Osteoblast (primary cell): ENCODE measurements around the gene G0S2. TPM values are rescaled to one million over a fixed set of nuclear protein-coding genes. Genes with fewer than 3 reads are reported as not detected.

Experiments used
- DNase-seq: peaks from one replicate; pipeline ENCODE4 v3.0.0; 2011; ENCODE audit warnings: low spot score, mixed read lengths; ENCODE audit not compliant: insufficient read length; ENCODE audit errors: missing footprints
- H2AFZ ChIP-seq: 2 replicates; pipeline ENCODE4 v1.6.0; 2011; ENCODE audit warnings: mild to moderate bottlenecking, low read length
- H3K27ac ChIP-seq: 2 replicates; pipeline ENCODE4 v1.5.1; 2011; ENCODE audit warnings: mild to moderate bottlenecking, low read depth, low read length, moderate library complexity
- H3K27me3 ChIP-seq: 2 replicates; pipeline ENCODE4 v1.6.0; 2012; ENCODE audit warnings: mild to moderate bottlenecking, control low read depth, inconsistent platforms, low read length, moderate library complexity; ENCODE audit not compliant: insufficient read depth
- H3K36me3 ChIP-seq: 2 replicates; pipeline ENCODE4 v1.5.1; 2011; ENCODE audit warnings: mild to moderate bottlenecking, low read length, control low read depth, moderate library complexity; ENCODE audit not compliant: insufficient read depth
- H3K4me1 ChIP-seq: 2 replicates; pipeline ENCODE4 v1.5.1; 2011; ENCODE audit warnings: mild to moderate bottlenecking, low read length, control low read depth, moderate library complexity; ENCODE audit not compliant: insufficient read depth
- H3K4me2 ChIP-seq: 2 replicates; pipeline ENCODE4 v1.6.0; 2011; ENCODE audit warnings: mild to moderate bottlenecking, low read length; ENCODE audit not compliant: insufficient read depth
- H3K4me3 ChIP-seq: fragments of 200-600 bp; sonication (generic); 3 replicates; pipeline ENCODE4 v1.5.1; 2012; ENCODE audit warnings: mild to moderate bottlenecking, low read length, inconsistent platforms; ENCODE audit not compliant: insufficient read depth
- H3K79me2 ChIP-seq: 2 replicates; pipeline ENCODE4 v1.6.0; 2012; ENCODE audit warnings: mild to moderate bottlenecking, low read length, control low read depth, inconsistent platforms; ENCODE audit not compliant: insufficient read depth
- H3K9me3 ChIP-seq: 2 replicates; pipeline ENCODE4 v1.5.1; 2011; ENCODE audit warnings: low read depth, low read length, control low read depth
- H4K20me1 ChIP-seq: 2 replicates; pipeline ENCODE4 v1.6.0; 2012; ENCODE audit warnings: mild to moderate bottlenecking, low read length, control low read depth; ENCODE audit not compliant: insufficient read depth
- total RNA-seq: library from RNA; depleted of rRNA; stranded (reverse); fragments of >200 nt; gene quantifications from 2 replicates; pipeline ENCODE4 v1.2.3, GENCODE V29; 2012
- TF ChIP-seq, protein P1 (sequence below): IDR thresholded peaks from 2 replicates; pipeline ENCODE4 v1.5.1; 2011; ENCODE audit warnings: mild to moderate bottlenecking, low read depth, low read length, moderate library complexity; ENCODE audit errors: extremely low read depth

Gene G0S2
- total RNA-seq, 1 donor = 10.5 TPM

DNA sequence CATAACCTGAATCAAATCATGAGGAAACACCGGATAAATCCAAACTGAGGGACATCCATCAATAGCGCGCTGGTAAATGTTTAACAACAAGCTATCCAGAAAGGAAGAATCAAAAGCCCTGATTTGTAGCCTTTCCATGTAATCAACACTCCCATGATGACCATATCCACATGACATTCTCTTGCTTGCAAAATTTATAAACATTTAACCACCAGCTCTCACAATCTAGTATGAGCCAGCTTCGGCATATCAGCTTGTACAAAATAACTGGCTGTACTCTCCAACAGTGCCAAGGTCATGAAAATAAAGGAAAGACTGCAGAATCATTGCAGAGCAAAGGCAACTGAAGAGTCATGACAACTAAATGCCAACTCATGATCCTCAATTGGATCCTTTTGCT lies 45.1 kb downstream of the G0S2 start:
- H4K20me1 ChIP-seq = no peaks in the 10 kb centered on the region
- no peak for DNase-seq
- H3K27ac ChIP-seq = peak overlapping the region; percentile 7

DNA sequence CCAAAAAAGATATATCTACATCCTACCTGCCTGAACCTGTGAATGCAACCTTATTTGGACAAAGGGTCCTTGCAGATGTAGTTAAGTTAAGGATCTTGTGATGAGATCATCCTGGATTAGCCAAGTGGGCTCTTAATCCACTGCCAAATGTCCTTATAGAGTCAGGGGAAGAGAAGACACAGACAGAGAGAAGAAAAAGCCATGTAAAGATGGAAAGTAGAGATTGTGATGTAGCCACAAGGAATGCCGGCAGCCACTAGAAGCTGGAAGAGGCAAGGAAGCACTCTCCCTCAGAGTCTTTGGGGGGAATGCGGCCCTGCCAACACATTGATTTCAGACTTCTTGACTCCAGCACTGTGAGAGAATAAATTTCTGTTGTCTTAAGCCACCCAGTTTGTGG lies 45.6 kb downstream of the G0S2 start:
- Histone ChIP-seq H2AFZ (no peak overlapping the region), H3K79me2 (no peaks in the 10 kb centered on the region), H3K27ac (peak overlapping the region; percentile 7), H3K4me1 (peaks cover 13% of the 10 kb centered on the region), H3K27me3 (no peaks in the 10 kb centered on the region), H3K36me3 (no peaks in the 10 kb centered on the region), H3K9me3 (no peaks in the 10 kb centered on the region), H3K4me2 (no peak overlapping the region), H4K20me1 (no peaks in the 10 kb centered on the region), H3K4me3 (no peak overlapping the region)
- no peak for DNase-seq
- TF ChIP-seq, protein P1, sequence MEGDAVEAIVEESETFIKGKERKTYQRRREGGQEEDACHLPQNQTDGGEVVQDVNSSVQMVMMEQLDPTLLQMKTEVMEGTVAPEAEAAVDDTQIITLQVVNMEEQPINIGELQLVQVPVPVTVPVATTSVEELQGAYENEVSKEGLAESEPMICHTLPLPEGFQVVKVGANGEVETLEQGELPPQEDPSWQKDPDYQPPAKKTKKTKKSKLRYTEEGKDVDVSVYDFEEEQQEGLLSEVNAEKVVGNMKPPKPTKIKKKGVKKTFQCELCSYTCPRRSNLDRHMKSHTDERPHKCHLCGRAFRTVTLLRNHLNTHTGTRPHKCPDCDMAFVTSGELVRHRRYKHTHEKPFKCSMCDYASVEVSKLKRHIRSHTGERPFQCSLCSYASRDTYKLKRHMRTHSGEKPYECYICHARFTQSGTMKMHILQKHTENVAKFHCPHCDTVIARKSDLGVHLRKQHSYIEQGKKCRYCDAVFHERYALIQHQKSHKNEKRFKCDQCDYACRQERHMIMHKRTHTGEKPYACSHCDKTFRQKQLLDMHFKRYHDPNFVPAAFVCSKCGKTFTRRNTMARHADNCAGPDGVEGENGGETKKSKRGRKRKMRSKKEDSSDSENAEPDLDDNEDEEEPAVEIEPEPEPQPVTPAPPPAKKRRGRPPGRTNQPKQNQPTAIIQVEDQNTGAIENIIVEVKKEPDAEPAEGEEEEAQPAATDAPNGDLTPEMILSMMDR = no peak

More for the DNA sequence above, 45.1 kb downstream of the G0S2 start:
- no peaks in the 10 kb centered on the region for H3K9me3 ChIP-seq
- H3K36me3 ChIP-seq = no peaks in the 10 kb centered on the region
- H3K27me3 ChIP-seq = no peaks in the 10 kb centered on the region
- H3K79me2 ChIP-seq = no peaks in the 10 kb centered on the region
- H3K4me1 ChIP-seq = peaks cover 13% of the 10 kb centered on the region
- no peak overlapping the region for H3K4me3 ChIP-seq
- TF ChIP-seq, protein P1 = no peak
- no peak overlapping the region for H2AFZ ChIP-seq
- no peak overlapping the region for H3K4me2 ChIP-seq

DNA sequence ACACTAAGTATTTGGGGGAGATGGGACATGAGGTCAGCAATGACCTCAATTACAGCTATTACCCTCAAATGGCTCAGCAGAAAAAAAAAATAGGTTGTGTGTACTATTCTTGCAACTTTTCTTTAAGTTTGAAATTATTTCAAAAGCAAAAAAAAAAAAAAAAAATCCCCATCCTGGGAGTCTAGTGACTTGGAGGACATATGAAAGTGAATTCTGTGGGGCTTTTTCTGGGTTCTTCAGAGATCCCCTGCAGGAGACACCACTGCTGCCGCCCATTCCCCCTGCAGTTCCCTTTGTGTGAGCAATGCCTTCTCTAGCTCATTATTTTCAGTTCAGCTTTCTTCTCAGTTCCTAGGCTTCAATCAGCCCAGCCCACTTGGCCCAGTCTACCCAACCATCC lies 46.1 kb downstream of the G0S2 start:
- Histone ChIP-seq H3K4me1 (peaks cover 13% of the 10 kb centered on the region), H3K79me2 (no peaks in the 10 kb centered on the region), H3K4me3 (no peak overlapping the region), H3K27me3 (peaks cover under 1% of the 10 kb centered on the region), H4K20me1 (no peaks in the 10 kb centered on the region), H3K36me3 (no peaks in the 10 kb centered on the region), H3K9me3 (no peaks in the 10 kb centered on the region), H3K4me2 (no peak overlapping the region), H2AFZ (no peak overlapping the region), H3K27ac (no peak overlapping the region)
- TF ChIP-seq, protein P1 = no peak
- no peak for DNase-seq

DNA sequence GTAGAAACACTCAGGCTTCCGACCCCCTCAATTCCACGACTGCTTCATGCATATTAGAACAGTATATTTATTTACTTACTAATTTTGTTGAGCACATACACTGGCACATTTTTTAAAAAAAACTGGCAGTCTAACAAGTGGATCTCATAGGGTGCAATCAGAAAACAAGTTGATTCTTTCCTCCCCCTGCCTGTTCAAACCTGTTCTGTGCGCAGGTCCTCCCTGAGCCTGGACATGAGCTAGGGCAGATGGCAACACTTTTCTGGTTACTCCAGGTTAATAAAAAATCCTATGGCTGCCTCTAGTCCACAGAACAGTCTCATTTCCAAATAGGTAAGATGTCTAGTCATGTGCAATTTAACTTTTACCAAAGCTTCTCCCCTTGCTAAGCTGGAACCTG lies 48.1 kb downstream of the G0S2 start:
- Histone ChIP-seq H3K9me3 (no peaks in the 10 kb centered on the region), H3K27ac (no peak overlapping the region), H2AFZ (no peak overlapping the region), H3K27me3 (peaks cover 2% of the 10 kb centered on the region), H3K4me1 (peaks cover 13% of the 10 kb centered on the region), H3K4me2 (no peak overlapping the region), H3K79me2 (no peaks in the 10 kb centered on the region), H3K36me3 (no peaks in the 10 kb centered on the region), H3K4me3 (no peak overlapping the region), H4K20me1 (no peaks in the 10 kb centered on the region)
- no peak for DNase-seq
- TF ChIP-seq, protein P1 = no peak
